HEK293 (cell line): ENCODE data around the gene SOX18.
A peak's percentile ranks its signal among the peaks of the same experiment; 100 is the strongest.

Source experiments
- CTCF ChIA-PET: fragments of 350-600 bp; formaldehyde crosslinking; extraction: SDS; loops from one replicate; lab custom pipeline; 2021; ENCODE audit warnings: antibody characterized with exemption; lab: Yijun Ruan, JAX
- POLR2A ChIA-PET: fragments of 300-600 bp; formaldehyde crosslinking; extraction: SDS; loops from one replicate; lab custom pipeline; 2020; ENCODE audit warnings: antibody characterized with exemption, inconsistent platforms; lab: Yijun Ruan, JAX
- H3K27ac ChIP-seq: fragments of 200-500 bp; sonication (Bioruptor generic); 2 replicates; pipeline ENCODE4 v1.5.1; 2014; ENCODE audit warnings: low read depth, low read length, control low read depth, inconsistent platforms; ENCODE audit errors: extremely low read depth
- H3K36me3 ChIP-seq, 2 experiments: fragments of 200-500 bp in 1 of 2; sonication (Bioruptor generic) in 1 of 2; 1 replicate in 1 of 2; 2 replicates in 1 of 2; pipeline ENCODE4 v1.5.1; 2014 to 2017; ENCODE audit warnings: inconsistent platforms in 2 of 2, low read length in 2 of 2; ENCODE audit not compliant: control insufficient read depth in 2 of 2, insufficient read depth in 1 of 2
- H3K4me1 ChIP-seq: fragments of 200-500 bp; sonication (Bioruptor generic); 2 replicates; pipeline ENCODE4 v1.5.1; 2014; ENCODE audit warnings: mild to moderate bottlenecking, low read length, inconsistent platforms; ENCODE audit not compliant: control insufficient read depth, insufficient read depth
- H3K4me3 ChIP-seq: 2 replicates; pipeline ENCODE4 v1.5.1; 2011; ENCODE audit warnings: low read depth, mild to moderate bottlenecking, control low read depth, low read length, moderate library complexity
- H3K9me3 ChIP-seq: fragments of 200-500 bp; sonication (Bioruptor generic); 2 replicates; pipeline ENCODE4 v1.5.1; 2014; ENCODE audit warnings: low read depth, low read length, inconsistent platforms; ENCODE audit not compliant: control insufficient read depth, insufficient read depth
- BCL11A ChIP-seq: fragments of 450-650 bp; formaldehyde crosslinking; IDR thresholded peaks from 2 replicates; pipeline ENCODE4 v1.5.1; 2016; ENCODE audit warnings: low read depth, missing biosample characterization, missing genetic modification characterization
- GLIS1 ChIP-seq: fragments of 450-650 bp; formaldehyde crosslinking; IDR thresholded peaks from 2 replicates; pipeline ENCODE4 v1.5.1; 2016; ENCODE audit warnings: missing biosample characterization, missing genetic modification characterization
- HIC1 ChIP-seq: fragments of 450-650 bp; formaldehyde crosslinking; IDR thresholded peaks from 2 replicates; pipeline ENCODE4 v1.5.1; 2016; ENCODE audit warnings: missing biosample characterization, missing genetic modification characterization
- PATZ1 ChIP-seq: fragments of 450-650 bp; formaldehyde crosslinking; IDR thresholded peaks from 2 replicates; pipeline ENCODE4 v1.5.1; 2016; ENCODE audit warnings: missing biosample characterization, missing genetic modification characterization
- RBAK ChIP-seq: fragments of 450-650 bp; formaldehyde crosslinking; IDR thresholded peaks from 2 replicates; pipeline ENCODE4 v1.5.1; 2016; ENCODE audit warnings: missing biosample characterization, missing genetic modification characterization
- ZBTB10 ChIP-seq: fragments of 450-650 bp; formaldehyde crosslinking; IDR thresholded peaks from 2 replicates; pipeline ENCODE4 v1.5.1; 2016; ENCODE audit warnings: missing biosample characterization, missing genetic modification characterization
- ZFP69B ChIP-seq: fragments of 450-650 bp; formaldehyde crosslinking; IDR thresholded peaks from 2 replicates; pipeline ENCODE4 v1.5.1; 2016; ENCODE audit warnings: missing biosample characterization, missing genetic modification characterization
- ZNF140 ChIP-seq: fragments of 450-650 bp; formaldehyde crosslinking; IDR thresholded peaks from 2 replicates; pipeline ENCODE4 v1.5.1; 2016; ENCODE audit warnings: missing biosample characterization, missing genetic modification characterization
- ZNF18 ChIP-seq: fragments of 450-650 bp; formaldehyde crosslinking; IDR thresholded peaks from 2 replicates; pipeline ENCODE4 v1.5.1; 2016; ENCODE audit warnings: missing biosample characterization, missing genetic modification characterization
- ZNF292 ChIP-seq: fragments of 450-650 bp; formaldehyde crosslinking; IDR thresholded peaks from 2 replicates; pipeline ENCODE4 v1.5.1; 2016; ENCODE audit warnings: low read depth, missing biosample characterization, missing genetic modification characterization, borderline replicate concordance
- ZNF362 ChIP-seq: fragments of 450-650 bp; formaldehyde crosslinking; IDR thresholded peaks from 2 replicates; pipeline ENCODE4 v1.5.1; 2016; ENCODE audit warnings: missing biosample characterization, missing genetic modification characterization
- ZNF585B ChIP-seq: fragments of 450-650 bp; formaldehyde crosslinking; IDR thresholded peaks from 2 replicates; pipeline ENCODE4 v1.5.1; 2016; ENCODE audit warnings: missing biosample characterization, missing genetic modification characterization
- ZNF600 ChIP-seq: fragments of 450-650 bp; formaldehyde crosslinking; IDR thresholded peaks from 2 replicates; pipeline ENCODE4 v1.5.1; 2016; ENCODE audit warnings: missing biosample characterization, missing genetic modification characterization
- ZNF692 ChIP-seq: fragments of 450-650 bp; formaldehyde crosslinking; IDR thresholded peaks from 2 replicates; pipeline ENCODE4 v1.5.1; 2016; ENCODE audit warnings: missing biosample characterization, missing genetic modification characterization

Gene SOX18

GRCh38 chr20:64030371-64031134, 18.9 kb downstream of the SOX18 start (continued):
- TF ChIP-seq BCL11A (tag by site-specific recombination) (0 out of 2 replicates have a peak, but pooled peaks have one; percentile 28), HIC1 (tag by site-specific recombination) (no peak), GLIS1 (peak; percentile 99), RBAK (tag by site-specific recombination) (no peak), ZNF140 (no peak)

- peaks cover 11% of the 10 kb centered on the region for H3K4me1 ChIP-seq
- peaks cover 0 to 96% of the 10 kb centered on the region in 2 experiments; a peak in 2 of 3 replicates for H3K36me3 ChIP-seq
- CTCF ChIA-PET = interaction anchor here (1.5 to 2.3 kb wide), 2 partner anchors 9 to 10 kb away, joined by 4 to 9 read pairs; no protein-coding TSS in a partner anchor
- no peak overlapping the region for H3K4me3 ChIP-seq
- no peaks in the 10 kb centered on the region for H3K9me3 ChIP-seq
- POLR2A ChIA-PET = no interaction called here
- no peak overlapping the region; the same call in 1 of the 2 replicates for H3K27ac ChIP-seq
- TF ChIP-seq ZNF18 (tag by site-specific recombination) (peak; percentile 63; the same call in 1 of the 2 replicates), PATZ1 (tag by site-specific recombination) (no peak), ZNF600 (tag by site-specific recombination) (0 out of 2 replicates have a peak, but pooled peaks have one; percentile 22)
Observed at GRCh38 chr20:64029293-64030117, 19.9 kb downstream of the SOX18 start.

GRCh38 chr20:64027981-64028685, 21.3 kb downstream of the SOX18 start:
- ChIA-PET CTCF (interaction anchor here (1.5 kb wide), 1 partner anchor 11 kb away, joined by 4 read pairs; no protein-coding TSS in a partner anchor), POLR2A (interaction anchor here (0.5 kb wide), 1 partner anchor 21 kb away, joined by 3 read pairs; no protein-coding TSS in a partner anchor)
- Histone ChIP-seq H3K27ac (no peak overlapping the region), H3K9me3 (no peaks in the 10 kb centered on the region), H3K4me1 (peaks cover 11% of the 10 kb centered on the region), H3K36me3 (peaks cover 0 to 96% of the 10 kb centered on the region in 2 experiments; a peak in 2 of 3 replicates), H3K4me3 (no peak overlapping the region)
- TF ChIP-seq ZNF292 (tag by site-specific recombination) (no peak), ZFP69B (tag by site-specific recombination) (peak; percentile 56; the same call in 1 of the 2 replicates), ZNF362 (no peak), ZNF585B (tag by site-specific recombination) (no peak), ZBTB10 (tag by site-specific recombination) (0 out of 2 replicates have a peak, but pooled peaks have one; percentile 27), ZNF692 (tag by site-specific recombination) (peak; percentile 72), ZNF600 (tag by site-specific recombination) (peak; percentile 92)
